Adipose tissue (tissue), 3 donors: ENCODE data around the gene MIEN1. TPM values are rescaled to one million over a fixed set of nuclear protein-coding genes. Genes with fewer than 3 reads are reported as not detected.
A peak's percentile ranks its signal among the peaks of the same experiment; 100 is the strongest.

Experiments used
- H3K27ac ChIP-seq: one replicate; pipeline ENCODE4 v1.5.1; 2013; ENCODE audit warnings: low read depth, low read length
- WGBS, 3 donors: extraction: QIAGEN DNeasy Blood & Tissue Kit; methylation state at CpG; one replicate each; pipeline ENCODE4 v1.1.7; 2013; 5-methylcytosine and 5-hydroxymethylcytosine counted together
- polyA plus RNA-seq, 3 donors: library from polyadenylated mRNA; stranded (reverse); fragments of 200-250 nt; gene quantifications; one replicate each; pipeline ENCODE4 v1.2.3, GENCODE V29; 2013
- donor health status: healthy with polysubstance abuse.
- donor health status: Bipolar disorder and iron deficiency.
- donor health status: healthy.

Gene MIEN1
- polyA plus RNA-seq, 3 donors, result 43.2 to 79.4 (median 45.4) TPM

DNA sequence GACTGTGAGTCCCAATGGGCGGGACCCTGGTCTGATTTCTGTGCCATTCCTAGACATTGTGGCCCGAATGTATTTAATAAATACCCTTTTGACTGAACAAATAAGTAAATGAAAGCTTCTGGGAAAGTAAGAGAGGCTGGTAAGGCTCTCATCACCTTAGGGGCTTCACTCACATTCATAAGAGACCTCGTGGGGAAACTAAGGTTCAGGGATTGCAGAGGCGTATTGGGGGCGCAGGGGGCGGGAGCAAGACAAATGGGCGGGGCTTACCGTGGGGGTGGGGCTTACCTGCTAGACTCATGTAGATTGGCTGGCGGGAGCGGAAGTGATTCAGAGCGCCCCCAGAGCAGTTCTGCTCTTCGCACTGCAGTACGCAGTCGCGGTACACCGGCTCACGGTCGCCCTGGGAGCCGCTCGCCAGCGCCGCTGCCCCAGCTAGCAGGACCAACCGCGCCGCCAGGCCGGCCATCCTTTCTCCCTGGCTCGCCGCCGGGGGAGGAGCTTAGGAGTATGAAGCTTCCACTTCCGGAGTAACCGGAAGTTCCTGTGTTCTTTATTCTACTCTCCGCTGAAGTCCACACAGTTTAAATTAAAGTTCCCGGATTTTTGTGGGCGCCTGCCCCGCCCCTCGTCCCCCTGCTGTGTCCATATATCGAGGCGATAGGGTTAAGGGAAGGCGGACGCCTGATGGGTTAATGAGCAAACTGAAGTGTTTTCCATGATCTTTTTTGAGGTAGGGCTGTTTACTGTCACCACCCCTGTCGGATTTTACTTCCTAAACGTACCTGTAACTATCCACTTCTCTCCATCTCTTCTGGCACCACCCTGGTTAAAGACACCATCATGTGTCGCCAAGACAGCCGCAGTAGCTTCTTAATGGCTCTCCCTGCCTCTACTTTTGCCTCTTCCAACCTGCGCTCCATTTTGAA is 42.5 kb downstream of the MIEN1 start, which contains the start of gene PGAP3:
Gene PGAP3 (minus strand): TSS at position 512 of the 929 bp plus-strand sequence. CDS start 43 bp downstream, at position 469.
- WGBS, 3 donors, result 1 to 4% (median 3%) methylated on average over 45 of the region's 45 CpGs
- H3K27ac ChIP-seq, result peak within 1 kb of the TSS; percentile 46

DNA sequence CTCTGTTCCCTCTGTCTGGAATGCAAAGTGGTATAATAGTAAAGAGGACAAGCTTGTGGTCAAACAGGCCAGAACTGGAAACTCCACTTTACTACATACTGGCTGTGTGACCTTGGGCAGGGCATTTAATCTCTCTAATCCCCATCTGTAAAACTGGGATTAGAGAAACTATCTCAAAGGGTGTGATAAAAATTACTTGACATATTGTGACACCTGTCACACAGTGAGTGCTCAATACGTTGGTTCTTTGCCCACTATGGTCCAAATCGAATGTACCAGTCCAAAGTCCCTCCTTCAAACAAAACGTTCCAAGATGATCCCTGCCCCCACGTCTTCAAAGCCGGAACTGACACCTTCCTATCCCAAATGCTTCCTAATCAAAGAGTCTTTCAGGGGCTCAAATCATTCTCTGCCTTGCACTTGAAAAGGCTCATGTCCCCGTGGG is 43.2 kb downstream of the MIEN1 start:
- 28 to 67% (median 60%) methylated on average over 6 of the region's 6 CpGs for WGBS, 3 donors
- no peak overlapping the region for H3K27ac ChIP-seq

DNA sequence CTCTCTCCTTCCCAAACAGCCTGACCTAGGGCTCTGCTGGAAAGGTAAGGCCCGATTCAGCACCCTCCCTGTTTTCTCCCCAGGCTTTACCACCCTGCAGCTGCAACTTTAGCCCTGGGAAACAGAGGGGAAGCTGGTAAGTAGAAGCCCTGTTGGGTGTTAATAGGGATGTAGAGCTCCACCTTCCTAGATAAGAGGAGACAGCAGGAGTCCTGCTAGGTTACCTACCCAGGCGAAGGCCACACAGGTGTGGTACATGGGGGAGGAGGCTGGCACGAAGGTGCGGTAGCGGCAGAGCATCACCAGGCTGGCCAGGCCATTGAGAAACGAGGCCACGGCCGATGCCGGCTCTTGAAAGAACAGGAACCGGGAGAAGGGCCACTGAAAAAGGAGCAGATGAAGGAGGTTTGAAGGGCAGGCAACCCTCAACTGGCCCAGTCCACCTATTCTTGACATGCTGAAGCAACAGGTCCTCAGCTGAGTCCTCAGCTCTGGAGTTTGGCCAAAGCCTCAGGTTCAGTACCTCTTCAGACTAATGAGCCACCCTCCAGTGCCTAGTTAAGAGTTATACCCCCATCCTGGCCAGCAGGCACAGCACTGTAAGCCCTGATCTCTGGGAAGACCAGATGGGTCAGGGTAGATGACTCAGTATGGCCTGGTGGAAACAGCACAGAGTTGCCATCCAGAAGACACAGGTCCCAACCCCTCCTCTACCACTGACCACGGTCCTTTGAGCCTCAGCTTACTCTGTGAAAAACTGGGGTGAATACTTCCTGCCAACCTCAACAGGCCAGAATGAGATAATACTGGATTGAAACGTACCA is 45.8 kb downstream of the MIEN1 start:
- 93% methylated on average over 12 of the region's 12 CpGs for WGBS, 3 donors
- H3K27ac ChIP-seq, result no peak overlapping the region

DNA sequence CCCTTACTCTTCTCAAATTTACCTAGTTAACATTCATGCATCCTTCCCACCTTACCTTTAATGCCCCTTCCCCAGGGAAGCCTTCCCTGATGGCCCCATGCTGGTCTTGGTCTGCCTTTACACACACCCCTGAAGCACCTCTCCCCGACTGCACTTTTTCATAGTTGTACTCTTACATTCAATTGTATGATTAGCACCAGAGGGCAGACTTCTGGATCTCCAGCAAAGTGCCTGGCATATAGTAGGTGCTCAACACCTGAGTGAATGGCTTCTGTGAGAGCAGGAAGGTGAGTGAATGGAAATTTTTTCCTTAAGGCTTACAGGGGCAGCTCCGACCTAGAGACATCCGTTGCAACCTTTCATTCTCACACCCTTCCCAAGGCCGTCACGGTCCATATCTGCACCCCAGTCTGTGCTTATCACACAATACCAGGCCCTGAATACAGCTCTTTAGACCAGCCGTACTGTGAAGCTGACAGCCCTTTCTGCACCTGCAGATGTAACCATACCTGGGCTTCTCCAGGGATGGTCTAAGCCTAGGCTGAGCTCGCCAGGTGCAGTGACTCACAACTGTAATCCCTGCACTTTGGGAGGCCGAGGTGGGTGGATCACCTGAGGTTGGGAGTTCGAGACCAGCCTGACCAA is 46.9 kb downstream of the MIEN1 start:
- WGBS, 3 donors, result 91 to 93% (median 93%) methylated on average over 9 of the region's 9 CpGs
- no peak overlapping the region for H3K27ac ChIP-seq

DNA sequence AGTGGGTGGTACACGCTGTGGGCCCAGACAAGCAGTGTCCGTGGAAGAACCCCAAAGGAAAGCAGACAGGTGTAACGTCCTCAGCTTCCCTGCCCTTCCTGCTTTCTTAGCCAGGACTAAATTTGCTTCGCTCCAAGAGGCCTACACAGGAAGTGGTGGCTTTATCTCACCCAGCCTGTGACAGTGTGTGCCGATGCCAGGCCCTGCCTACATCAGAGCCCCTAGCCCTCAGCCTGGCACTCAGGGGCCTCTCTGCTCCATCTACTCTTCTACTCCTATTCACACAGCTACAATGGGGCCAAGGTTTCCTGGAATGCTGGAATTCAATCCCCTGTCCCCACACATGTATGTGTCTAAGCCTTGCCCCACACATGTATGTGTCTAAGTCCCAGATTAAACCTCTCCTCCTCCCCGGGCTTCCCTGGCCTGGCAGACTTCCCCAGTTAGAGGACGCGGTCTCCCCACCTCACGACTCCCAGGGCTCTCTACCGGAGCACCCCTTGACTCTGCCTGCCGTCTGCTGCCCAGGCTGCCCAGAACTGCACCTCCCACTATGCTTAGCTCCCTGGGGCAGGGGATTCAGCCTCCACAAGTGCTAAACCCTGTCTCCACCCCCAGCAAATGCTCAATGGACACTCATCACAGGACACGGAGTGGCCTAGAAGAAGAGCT is 50.7 kb downstream of the MIEN1 start:
- no peak overlapping the region for H3K27ac ChIP-seq
- WGBS, 3 donors, result 65 to 82% (median 66%) methylated on average over 12 of the region's 12 CpGs

Other genes starting within 250 kb of the MIEN1 start
- gene NEUROD2, start 122.6 kb downstream of the MIEN1 start, polyA plus RNA-seq, result under 1 TPM in 2 of 3 donors, not detected in 1; 0.01 to 0.22 TPM
- 100 to 1,000 TPM in 1 of 3 donors, 10 to 100 TPM in 1, 1 to 10 TPM in 1; 8.7 to 183 (median 40.4) TPM for gene PPP1R1B, start 103.6 kb downstream of the MIEN1 start, polyA plus RNA-seq
- 10 to 100 TPM; 42.7 to 60.8 (median 46.6) TPM for gene STARD3, start 93.4 kb downstream of the MIEN1 start, polyA plus RNA-seq
- 10 to 100 TPM in 1 of 3 donors, 1 to 10 TPM in 1, under 1 TPM in 1; 0.48 to 11.5 (median 3.8) TPM for gene TCAP, start 65.2 kb downstream of the MIEN1 start, polyA plus RNA-seq
- gene PNMT, start 62.1 kb downstream of the MIEN1 start, polyA plus RNA-seq, result 1 to 10 TPM; 2.1 to 9.8 (median 3.3) TPM
- gene PGAP3, start 42.5 kb downstream of the MIEN1 start, polyA plus RNA-seq, result 10 to 100 TPM in 2 of 3 donors, 1 to 10 TPM in 1; 8.4 to 19.9 (median 12.3) TPM
- gene ERBB2, start 30.5 kb downstream of the MIEN1 start, polyA plus RNA-seq, result 10 to 100 TPM in 1 of 3 donors, 1 to 10 TPM in 2; 7.2 to 28.0 (median 7.4) TPM
- gene GRB7, start 7.4 kb upstream of the MIEN1 start, polyA plus RNA-seq, result 10 to 100 TPM in 1 of 3 donors, 1 to 10 TPM in 1, under 1 TPM in 1; 0.34 to 29.6 (median 2.8) TPM
- gene IKZF3, start 133.8 kb upstream of the MIEN1 start, polyA plus RNA-seq, result under 1 TPM; 0.29 to 0.62 (median 0.34) TPM
- not detected for gene ZPBP2, start 137.7 kb upstream of the MIEN1 start, polyA plus RNA-seq
- 10 to 100 TPM in 2 of 3 donors, 1 to 10 TPM in 1; 3.8 to 24.1 (median 21.4) TPM for gene GSDMB, start 188.1 kb upstream of the MIEN1 start, polyA plus RNA-seq
- 100 to 1,000 TPM in 2 of 3 donors, 10 to 100 TPM in 1; 60.2 to 215 (median 188) TPM for gene ORMDL3, start 197.1 kb upstream of the MIEN1 start, polyA plus RNA-seq
- gene LRRC3C, start 197.2 kb upstream of the MIEN1 start, polyA plus RNA-seq, result not detected
- under 1 TPM; 0.14 to 0.91 (median 0.22) TPM for gene GSDMA, start 232.5 kb upstream of the MIEN1 start, polyA plus RNA-seq